PC-3 (cell line): ENCODE results near the gene SYT1. TPM values are rescaled to one million over a fixed set of nuclear protein-coding genes. Genes with fewer than 3 reads are reported as not detected.

ENCODE experiments used
- ATAC-seq: fragments of 200-7000 bp; cut with Tn5 transposase; 2 replicates; pipeline ENCODE4 v1.9.1; 2020; ENCODE audit warnings: mild to moderate bottlenecking, moderate library complexity
- BruUV-seq: library from RNA; stranded (reverse); fragments of 400-500 nt; replicated peaks from 2 replicates; lab custom pipeline; 2021; lab: Mats Ljungman, UMichigan
- CTCF ChIA-PET: fragments of 300-600 bp; sonication (Branson Sonifier 250); formaldehyde crosslinking; loops from one replicate; lab custom pipeline; 2022; ENCODE audit warnings: antibody characterized with exemption; lab: Charles Lee
- POLR2A ChIA-PET: fragments of 300-600 bp; sonication (Branson Sonifier 250); formaldehyde crosslinking; loops from one replicate; lab custom pipeline; 2022; ENCODE audit warnings: antibody characterized with exemption; ENCODE audit not compliant: unreplicated experiment; lab: Charles Lee
- DNase-seq: peaks from one replicate; pipeline ENCODE4 v3.0.0-alpha.2; 2015
- H2AFZ ChIP-seq: fragments of 300-600 bp; sonication (generic); 2 replicates; pipeline ENCODE4 v1.6.0; 2016; ENCODE audit warnings: antibody characterized with exemption, low read length
- H3F3A ChIP-seq: fragments of 300-600 bp; sonication (generic); one replicate; pipeline ENCODE4 v1.6.0; 2017; ENCODE audit warnings: antibody characterized with exemption, low read length, control low read depth, mild to moderate bottlenecking; ENCODE audit not compliant: unreplicated experiment
- H3K27ac ChIP-seq: fragments of 300-600 bp; sonication (generic); 2 replicates; pipeline ENCODE4 v1.5.1; 2016; ENCODE audit warnings: mild to moderate bottlenecking, low read length
- H3K27me3 ChIP-seq: fragments of 300-600 bp; sonication (generic); 2 replicates; pipeline ENCODE4 v1.6.1; 2016; ENCODE audit warnings: low read length, mixed read lengths
- H3K36me3 ChIP-seq: fragments of 300-600 bp; sonication (generic); 2 replicates; pipeline ENCODE4 v1.6.1; 2016; ENCODE audit warnings: low read depth, mixed run types, low read length, mixed read lengths
- H3K4me1 ChIP-seq: fragments of 300-600 bp; sonication (generic); 2 replicates; pipeline ENCODE4 v1.5.1; 2016; ENCODE audit warnings: low read length; ENCODE audit not compliant: insufficient read depth
- H3K4me2 ChIP-seq: fragments of 300-600 bp; sonication (generic); 2 replicates; pipeline ENCODE4 v1.6.0; 2016; ENCODE audit warnings: low read length
- H3K4me3 ChIP-seq: fragments of 300-600 bp; sonication (generic); 2 replicates; pipeline ENCODE4 v1.5.1; 2016; ENCODE audit warnings: mild to moderate bottlenecking, low read length, mixed read lengths
- H3K79me2 ChIP-seq: fragments of 300-600 bp; sonication (generic); 2 replicates; pipeline ENCODE4 v1.6.1; 2017; ENCODE audit warnings: low read length, mixed read lengths
- H3K9ac ChIP-seq: fragments of 300-600 bp; sonication (generic); 2 replicates; pipeline ENCODE4 v1.6.0; 2016; ENCODE audit warnings: mild to moderate bottlenecking, low read length
- H3K9me2 ChIP-seq: fragments of 300-600 bp; sonication (generic); replicated peaks from 2 replicates; pipeline ENCODE4 v1.6.1; 2016; ENCODE audit warnings: mixed run types, low read length, mixed read lengths
- H3K9me3 ChIP-seq: fragments of 300-600 bp; sonication (generic); 2 replicates; pipeline ENCODE4 v1.6.1; 2016; ENCODE audit warnings: low read length, mixed read lengths
- H4K20me1 ChIP-seq: fragments of 300-600 bp; sonication (generic); 2 replicates; pipeline ENCODE4 v1.6.1; 2016; ENCODE audit warnings: low read length, mixed read lengths
- CTCF ChIP-seq: fragments of 300-600 bp; sonication (generic); conservative IDR thresholded peaks from 2 replicates; pipeline ENCODE4 v1.5.1; 2017; ENCODE audit warnings: antibody characterized with exemption, low read depth, mild to moderate bottlenecking, low read length
- EZH2 ChIP-seq: fragments of 300-600 bp; sonication (generic); IDR thresholded peaks from one replicate; pipeline ENCODE4 v1.6.1; 2017; ENCODE audit warnings: antibody characterized with exemption, mild to moderate bottlenecking, low read length; ENCODE audit not compliant: unreplicated experiment
- EZH2phosphoT487 ChIP-seq: fragments of 300-600 bp; sonication (generic); IDR thresholded peaks from 2 replicates; pipeline ENCODE4 v1.6.1; 2018; ENCODE audit warnings: mild to moderate bottlenecking, antibody characterized with exemption, low read length, borderline replicate concordance
- intact Hi-C: fragments of 100-400 bp; cut with micrococcal nuclease; formaldehyde crosslinking; loops from 2 replicates; pipeline ENCODE4 v1.9.0; 2023
- total RNA-seq: library from RNA; depleted of rRNA; stranded (reverse); fragments of >200 nt; gene quantifications from 2 replicates; pipeline ENCODE4 v1.2.3, GENCODE V29; 2014

Gene SYT1
- total RNA-seq, 1 experiment from 2014 or later, result 0.51 TPM

DNA sequence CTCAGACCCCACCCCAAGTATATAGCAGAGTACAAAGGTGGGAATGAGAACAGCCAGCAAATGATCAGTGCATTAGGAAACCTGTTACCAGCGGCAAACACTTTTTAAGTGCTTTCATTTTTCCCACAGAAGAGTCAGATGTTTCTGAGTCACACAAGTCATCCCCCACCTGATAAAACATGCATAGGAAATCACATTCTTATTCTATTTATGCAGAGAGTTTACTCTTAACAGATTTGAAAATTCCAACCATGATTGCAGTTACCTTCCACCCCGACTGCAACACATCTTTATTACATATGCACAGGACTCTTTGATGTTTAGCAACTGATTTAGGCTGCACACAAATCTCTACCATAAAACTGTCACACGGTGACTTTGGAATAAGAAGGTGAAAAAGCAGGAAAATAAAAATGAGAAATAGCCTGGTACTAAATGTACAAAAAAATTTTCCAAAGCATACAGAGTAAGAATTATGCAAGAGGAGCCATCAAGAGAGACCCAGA is 589.8 kb downstream of the SYT1 start:
- H3K4me3 ChIP-seq, result peak overlapping the region; percentile 49
- H3K9me3 ChIP-seq, result no peaks in the 10 kb centered on the region
- peak; percentile 53 for DNase-seq
- TF ChIP-seq CTCF (no peak), EZH2 (no peak), EZH2phosphoT487 (no peak)
- ChIA-PET CTCF (no interaction called here), POLR2A (no interaction called here)
- H3K27me3 ChIP-seq, result no peaks in the 10 kb centered on the region
- H3K4me1 ChIP-seq, result peaks cover 37% of the 10 kb centered on the region
- peak; percentile 51 for ATAC-seq
- H4K20me1 ChIP-seq, result no peaks in the 10 kb centered on the region
- 0 out of 2 replicates have a peak overlapping the region, but pooled peaks have one; percentile 10 for H2AFZ ChIP-seq
- no peaks in the 10 kb centered on the region for H3F3A ChIP-seq
- H3K4me2 ChIP-seq, result peak overlapping the region; percentile 77
- no TSS peak for BruUV-seq
- no peaks in the 10 kb centered on the region for H3K36me3 ChIP-seq
- intact Hi-C loops, result loop anchor here (1.0 kb wide), 1 partner anchor 93 kb away; no protein-coding TSS in a partner anchor
- H3K9me2 ChIP-seq, result no peaks in the 10 kb centered on the region
- H3K9ac ChIP-seq, result no peak overlapping the region
- H3K79me2 ChIP-seq, result no peaks in the 10 kb centered on the region
- peak overlapping the region; percentile 17; the same call in 1 of the 2 replicates for H3K27ac ChIP-seq

DNA sequence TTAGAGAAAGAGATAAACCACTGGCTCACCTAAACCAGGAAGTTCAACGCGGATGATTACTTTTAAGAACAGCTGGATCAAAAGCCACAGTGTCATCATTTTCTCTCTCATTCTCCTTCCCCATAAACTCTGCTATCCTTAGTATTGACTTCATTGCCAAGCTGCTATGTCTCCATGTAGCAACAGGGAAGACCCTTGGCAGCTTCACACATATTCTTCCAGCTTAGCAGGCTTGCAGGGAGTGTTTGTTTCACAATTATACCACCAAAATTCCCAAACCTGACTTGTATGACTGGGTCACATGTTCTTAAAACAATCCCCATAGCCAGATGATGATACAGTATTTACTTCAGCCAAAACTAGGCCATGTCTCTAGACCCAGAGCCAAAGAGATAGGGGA is 590.7 kb downstream of the SYT1 start:
- H3K79me2 ChIP-seq, result no peaks in the 10 kb centered on the region

More for the DNA sequence above, 590.7 kb downstream of the SYT1 start:
- ChIA-PET CTCF (interaction anchor here (0.7 kb wide), 1 partner anchor 736 kb away, joined by 3 read pairs; no protein-coding TSS in a partner anchor), POLR2A (no interaction called here)
- DNase-seq (no peak), ATAC-seq (no peak)
- H3K36me3 ChIP-seq, result no peaks in the 10 kb centered on the region
- intact Hi-C loops, result no loop called here
- no peak overlapping the region for H3K9ac ChIP-seq
- H3F3A ChIP-seq, result no peaks in the 10 kb centered on the region
- no TSS peak for BruUV-seq
- H3K4me3 ChIP-seq, result no peak overlapping the region
- TF ChIP-seq CTCF, result no peak
- TF ChIP-seq EZH2, result no peak
- no peak for TF ChIP-seq EZH2phosphoT487
- no peak overlapping the region for H3K4me2 ChIP-seq
- H3K9me2 ChIP-seq, result no peaks in the 10 kb centered on the region
- peaks cover 37% of the 10 kb centered on the region for H3K4me1 ChIP-seq
- H4K20me1 ChIP-seq, result no peaks in the 10 kb centered on the region
- H3K27me3 ChIP-seq, result no peaks in the 10 kb centered on the region
- H3K9me3 ChIP-seq, result no peaks in the 10 kb centered on the region
- H2AFZ ChIP-seq, result no peak overlapping the region
- no peak overlapping the region for H3K27ac ChIP-seq
